Measurements from ENCODE around the gene SIRT1.
"Not testable (repeated sequence)": the region's sequence is repeated elsewhere in the genome, so short reads cannot be mapped to it uniquely, and the experiment has no call there.

The SIRT1 gene

GRCh38 chr10:67966035-67966434 is 81.6 kb downstream of the SIRT1 start:
- DNase-seq: not testable (repeated sequence)

Data from NCI-H526 treated with DMSO at 0.1 percent for 48 hours (cell line).